ENCODE data around the gene RANBP6.

DNA sequence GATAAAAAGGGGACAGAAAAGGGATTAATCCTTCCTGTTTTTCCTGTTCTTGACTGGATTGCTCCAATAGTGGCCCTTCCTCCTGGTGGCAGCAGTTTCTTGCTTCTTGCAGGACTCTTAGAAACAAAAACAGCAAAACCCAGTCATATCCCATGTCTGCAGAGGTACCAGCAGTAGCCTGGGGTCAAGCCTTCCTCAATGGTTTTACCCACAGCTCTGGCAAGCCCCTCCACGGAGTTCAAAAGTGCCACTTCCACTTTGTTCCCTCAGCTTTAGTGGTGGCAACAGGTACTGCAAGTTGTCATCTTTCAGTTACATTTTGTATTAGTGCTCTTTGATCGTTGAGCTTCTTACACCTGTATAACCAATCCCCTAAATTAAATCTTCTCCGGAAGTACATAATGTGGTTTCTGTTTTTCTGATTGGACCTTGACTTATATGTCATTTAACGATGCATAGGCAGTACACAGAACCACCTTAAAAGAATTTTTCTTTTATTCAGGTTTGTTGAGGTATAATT, 8.7 kb upstream of the RANBP6 start:
- TF ChIP-seq, protein P1, sequence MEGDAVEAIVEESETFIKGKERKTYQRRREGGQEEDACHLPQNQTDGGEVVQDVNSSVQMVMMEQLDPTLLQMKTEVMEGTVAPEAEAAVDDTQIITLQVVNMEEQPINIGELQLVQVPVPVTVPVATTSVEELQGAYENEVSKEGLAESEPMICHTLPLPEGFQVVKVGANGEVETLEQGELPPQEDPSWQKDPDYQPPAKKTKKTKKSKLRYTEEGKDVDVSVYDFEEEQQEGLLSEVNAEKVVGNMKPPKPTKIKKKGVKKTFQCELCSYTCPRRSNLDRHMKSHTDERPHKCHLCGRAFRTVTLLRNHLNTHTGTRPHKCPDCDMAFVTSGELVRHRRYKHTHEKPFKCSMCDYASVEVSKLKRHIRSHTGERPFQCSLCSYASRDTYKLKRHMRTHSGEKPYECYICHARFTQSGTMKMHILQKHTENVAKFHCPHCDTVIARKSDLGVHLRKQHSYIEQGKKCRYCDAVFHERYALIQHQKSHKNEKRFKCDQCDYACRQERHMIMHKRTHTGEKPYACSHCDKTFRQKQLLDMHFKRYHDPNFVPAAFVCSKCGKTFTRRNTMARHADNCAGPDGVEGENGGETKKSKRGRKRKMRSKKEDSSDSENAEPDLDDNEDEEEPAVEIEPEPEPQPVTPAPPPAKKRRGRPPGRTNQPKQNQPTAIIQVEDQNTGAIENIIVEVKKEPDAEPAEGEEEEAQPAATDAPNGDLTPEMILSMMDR (IDR thresholded peaks at IDR 0.05 in 4 of 5, conservative IDR thresholded peaks at IDR 0.05 in 1 of 5): peak; percentile 17 to 56 (median 30)
- no peak for TF ChIP-seq POLR2A (IDR thresholded peaks at IDR 0.05)
